WTC11 (cell line): ENCODE results near the gene SULT1A2. TPM values are rescaled to one million over a fixed set of nuclear protein-coding genes. Genes with fewer than 3 reads are reported as not detected.

Experiments
- ATAC-seq: fragments of 200-7000 bp; cut with Tn5 transposase; 2 replicates; pipeline ENCODE4 v1.10.0; 2021; ENCODE audit warnings: mild to moderate bottlenecking, moderate library complexity
- CTCF ChIA-PET: fragments of 300-600 bp; sonication (Branson Sonifier 250); formaldehyde crosslinking; loops from one replicate; lab custom pipeline; 2021; ENCODE audit warnings: antibody characterized with exemption; lab: Charles Lee
- POLR2A ChIA-PET: fragments of 350-600 bp; sonication (Branson Sonifier 250); formaldehyde crosslinking; loops from one replicate; lab custom pipeline; 2021; ENCODE audit warnings: antibody characterized with exemption; lab: Charles Lee
- DNase-seq: peaks from one replicate; pipeline ENCODE4 v3.0.0; 2021; ENCODE audit warnings: low spot score
- H3K27ac Mint-ChIP-seq: 2 replicates; pipeline ENCODE4 v1.8.0; 2021; ENCODE audit warnings: mixed read lengths
- H3K27me3 Mint-ChIP-seq: 2 replicates; pipeline ENCODE4 v1.8.0; 2021; ENCODE audit warnings: low read depth, mild to moderate bottlenecking, moderate library complexity, mixed read lengths
- H3K36me3 Mint-ChIP-seq: 2 replicates; pipeline ENCODE4 v1.8.0; 2021; ENCODE audit warnings: mixed read lengths
- H3K4me1 Mint-ChIP-seq: 2 replicates; pipeline ENCODE4 v1.8.0; 2022; ENCODE audit warnings: mixed read lengths
- H3K4me3 Mint-ChIP-seq: 2 replicates; pipeline ENCODE4 v1.8.0; 2021; ENCODE audit warnings: mild to moderate bottlenecking, moderate library complexity, mixed read lengths
- H3K9me3 Mint-ChIP-seq: 2 replicates; pipeline ENCODE4 v1.8.0; 2021; ENCODE audit warnings: mixed read lengths
- CBFB ChIP-seq: sonication (generic); formaldehyde crosslinking; IDR thresholded peaks from 2 replicates; pipeline ENCODE4 v1.8.1; 2022; ENCODE audit warnings: mild to moderate bottlenecking, low read depth, missing genetic modification reagents
- CREM ChIP-seq: sonication (generic); formaldehyde crosslinking; IDR thresholded peaks from 2 replicates; pipeline ENCODE4 v1.8.1; 2022; ENCODE audit warnings: mild to moderate bottlenecking, missing genetic modification reagents, moderate library complexity
- ETV6 ChIP-seq: sonication (generic); formaldehyde crosslinking; IDR thresholded peaks from 2 replicates; pipeline ENCODE4 v1.8.1; 2022; ENCODE audit warnings: mild to moderate bottlenecking, missing genetic modification reagents
- FOXP1 ChIP-seq: sonication (generic); formaldehyde crosslinking; IDR thresholded peaks from 2 replicates; pipeline ENCODE4 v1.8.0; 2022; ENCODE audit warnings: missing genetic modification reagents, mild to moderate bottlenecking, moderate library complexity, borderline replicate concordance
- GRHL2 ChIP-seq: fragments of 250-450 bp; sonication (Bioruptor Pico); IDR thresholded peaks from 2 replicates; pipeline ENCODE4 v1.8.0; 2022; ENCODE audit warnings: mild to moderate bottlenecking, moderate library complexity; ENCODE audit not compliant: insufficient replicate concordance, severe bottlenecking
- GTF2I ChIP-seq: fragments of 250-450 bp; sonication (Bioruptor Pico); conservative IDR thresholded peaks from 2 replicates; pipeline ENCODE4 v1.4.0; 2021; ENCODE audit warnings: mild to moderate bottlenecking
- PRDM15 ChIP-seq: sonication (generic); formaldehyde crosslinking; IDR thresholded peaks from 2 replicates; pipeline ENCODE4 v1.8.0; 2022; ENCODE audit warnings: missing genetic modification reagents
- RORB ChIP-seq: fragments of 250-450 bp; sonication (Bioruptor Pico); IDR thresholded peaks from 2 replicates; pipeline ENCODE4 v1.9.0; 2021; ENCODE audit warnings: mild to moderate bottlenecking
- STAT6 ChIP-seq: sonication (generic); formaldehyde crosslinking; conservative IDR thresholded peaks from 2 replicates; pipeline ENCODE4 v1.8.1; 2023; ENCODE audit warnings: mild to moderate bottlenecking, low read depth, missing genetic modification reagents, moderate library complexity
- TEAD4 ChIP-seq: sonication (generic); formaldehyde crosslinking; IDR thresholded peaks from 2 replicates; pipeline ENCODE4 v1.8.0; 2022; ENCODE audit warnings: mild to moderate bottlenecking, missing genetic modification reagents
- ZNF138 ChIP-seq: sonication (generic); formaldehyde crosslinking; conservative IDR thresholded peaks from 2 replicates; pipeline ENCODE4 v1.8.1; 2022; ENCODE audit warnings: mild to moderate bottlenecking, moderate library complexity, missing genetic modification reagents
- ZNF219 ChIP-seq: sonication (generic); formaldehyde crosslinking; IDR thresholded peaks from 2 replicates; pipeline ENCODE4 v1.8.0; 2023; ENCODE audit warnings: missing genetic modification reagents, mild to moderate bottlenecking, borderline replicate concordance
- ZNF317 ChIP-seq: sonication (generic); formaldehyde crosslinking; IDR thresholded peaks from 2 replicates; pipeline ENCODE4 v1.8.1; 2023; ENCODE audit warnings: low read depth, mild to moderate bottlenecking, moderate library complexity, missing genetic modification reagents, borderline replicate concordance
- total RNA-seq: library from RNA; stranded (reverse); gene quantifications from 3 replicates; pipeline ENCODE4 v1.2.3, GENCODE V29; 2021
- TF ChIP-seq, protein P1 (sequence below): fragments of 250-450 bp; sonication (Bioruptor Pico); IDR thresholded peaks from 2 replicates; pipeline ENCODE4 v1.9.0; 2021; ENCODE audit warnings: mild to moderate bottlenecking
- TF ChIP-seq, protein P2 (sequence below): sonication (generic); formaldehyde crosslinking; IDR thresholded peaks from 2 replicates; pipeline ENCODE4 v1.8.1; 2023; ENCODE audit warnings: mild to moderate bottlenecking, missing genetic modification reagents

SULT1A2 gene
- total RNA-seq, 1 experiment from 2014 or later = 0.35 TPM

- TF ChIP-seq PRDM15 (no peak), ZNF317 (CRISPR knock-in tag) (no peak), ZNF138 (no peak), ZNF219 (CRISPR knock-in tag) (no peak)
Measured at GRCh38 chr16:28569968-28570752, 26.7 kb downstream of the SULT1A2 start (continued).

GRCh38 chr16:28569021-28569420 is 27.8 kb downstream of the SULT1A2 start:
- POLR2A ChIA-PET = no interaction called here
- peaks cover 16% of the 10 kb centered on the region for H3K9me3 Mint-ChIP-seq
- no peak for ATAC-seq

DNA sequence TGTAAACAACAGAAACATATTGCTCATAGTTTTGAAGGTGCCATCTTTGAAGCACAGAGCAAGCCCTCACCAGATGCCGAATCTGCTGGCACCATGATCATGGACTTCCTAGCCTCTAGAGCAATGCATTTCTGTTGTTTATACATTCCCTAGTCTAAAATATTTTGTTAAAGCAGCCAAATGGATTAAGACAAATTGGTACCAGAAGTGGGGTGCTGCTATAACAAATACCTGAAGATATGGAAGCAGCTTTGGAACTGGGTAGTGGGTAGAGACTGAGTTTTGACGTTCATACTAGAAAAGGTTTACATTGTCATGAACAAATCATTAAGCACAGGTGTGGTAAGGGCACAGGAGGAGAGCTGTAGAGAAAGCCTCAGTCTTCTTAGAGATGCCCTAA is 29.6 kb downstream of the SULT1A2 start:
- CTCF ChIA-PET = no interaction called here
- Mint-ChIP-seq H3K27ac (no peak overlapping the region), H3K27me3 (no peaks in the 10 kb centered on the region), H3K4me3 (no peak overlapping the region), H3K36me3 (peaks cover 17% of the 10 kb centered on the region), H3K9me3 (peaks cover 16% of the 10 kb centered on the region), H3K4me1 (peaks cover under 1% of the 10 kb centered on the region)
- ATAC-seq = no peak
- POLR2A ChIA-PET = no interaction called here
- DNase-seq = no peak
- TF ChIP-seq, protein P1, sequence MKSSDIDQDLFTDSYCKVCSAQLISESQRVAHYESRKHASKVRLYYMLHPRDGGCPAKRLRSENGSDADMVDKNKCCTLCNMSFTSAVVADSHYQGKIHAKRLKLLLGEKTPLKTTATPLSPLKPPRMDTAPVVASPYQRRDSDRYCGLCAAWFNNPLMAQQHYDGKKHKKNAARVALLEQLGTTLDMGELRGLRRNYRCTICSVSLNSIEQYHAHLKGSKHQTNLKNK (CRISPR knock-in tag) = no peak
- TF ChIP-seq TEAD4 (CRISPR knock-in tag) (no peak), STAT6 (CRISPR knock-in tag) (no peak)

More at GRCh38 chr16:28569021-28569420, 27.8 kb downstream of the SULT1A2 start:
- peaks cover 17% of the 10 kb centered on the region for H3K36me3 Mint-ChIP-seq
- H3K27me3 Mint-ChIP-seq = no peaks in the 10 kb centered on the region
- CTCF ChIA-PET = no interaction called here
- peaks cover 18% of the 10 kb centered on the region for H3K4me1 Mint-ChIP-seq
- H3K4me3 Mint-ChIP-seq = no peak overlapping the region
- no peak for TF ChIP-seq RORB
- TF ChIP-seq GRHL2 = no peak
- TF ChIP-seq CREM (CRISPR knock-in tag) = no peak
- TF ChIP-seq, protein P2, sequence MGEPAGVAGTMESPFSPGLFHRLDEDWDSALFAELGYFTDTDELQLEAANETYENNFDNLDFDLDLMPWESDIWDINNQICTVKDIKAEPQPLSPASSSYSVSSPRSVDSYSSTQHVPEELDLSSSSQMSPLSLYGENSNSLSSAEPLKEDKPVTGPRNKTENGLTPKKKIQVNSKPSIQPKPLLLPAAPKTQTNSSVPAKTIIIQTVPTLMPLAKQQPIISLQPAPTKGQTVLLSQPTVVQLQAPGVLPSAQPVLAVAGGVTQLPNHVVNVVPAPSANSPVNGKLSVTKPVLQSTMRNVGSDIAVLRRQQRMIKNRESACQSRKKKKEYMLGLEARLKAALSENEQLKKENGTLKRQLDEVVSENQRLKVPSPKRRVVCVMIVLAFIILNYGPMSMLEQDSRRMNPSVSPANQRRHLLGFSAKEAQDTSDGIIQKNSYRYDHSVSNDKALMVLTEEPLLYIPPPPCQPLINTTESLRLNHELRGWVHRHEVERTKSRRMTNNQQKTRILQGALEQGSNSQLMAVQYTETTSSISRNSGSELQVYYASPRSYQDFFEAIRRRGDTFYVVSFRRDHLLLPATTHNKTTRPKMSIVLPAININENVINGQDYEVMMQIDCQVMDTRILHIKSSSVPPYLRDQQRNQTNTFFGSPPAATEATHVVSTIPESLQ (CRISPR knock-in tag) = no peak
- no peak for TF ChIP-seq STAT6 (CRISPR knock-in tag)
- TF ChIP-seq FOXP1 (CRISPR knock-in tag) = no peak
- TF ChIP-seq ETV6 (CRISPR knock-in tag) = no peak
- TF ChIP-seq GTF2I = no peak
- TF ChIP-seq CBFB (CRISPR knock-in tag) = no peak
- no peak overlapping the region for H3K27ac Mint-ChIP-seq
- no peak for DNase-seq
